ENCODE data around the gene HDAC4. TPM values are rescaled to one million over a fixed set of nuclear protein-coding genes. Genes with fewer than 3 reads are reported as not detected.

The HDAC4 gene
- total and polyA plus RNA-seq, 4 donors = 2.9 to 37.2 (median 4.4) TPM

- TF ChIP-seq RAD21 (IDR thresholded peaks at IDR 0.05) = no peak
- TF ChIP-seq ZBTB33 (IDR thresholded peaks at IDR 0.05) = no peak
- TF ChIP-seq EGR1 (IDR thresholded peaks at IDR 0.05; ENCODE audit: low read depth in 2 of 2) = no peak
- no peak for TF ChIP-seq TAF1 (conservative IDR thresholded peaks at IDR 0.05)
- no peak for TF ChIP-seq HNF4G (IDR thresholded peaks at IDR 0.05)
- TF ChIP-seq SP1 (IDR thresholded peaks at IDR 0.05) = no peak
- TF ChIP-seq FOXA1 (IDR thresholded peaks at IDR 0.05) = no peak
- TF ChIP-seq FOXA2 (IDR thresholded peaks at IDR 0.05) = no peak
- TF ChIP-seq MAX (IDR thresholded peaks at IDR 0.05) = no peak
- TF ChIP-seq CTCF (IDR thresholded peaks at IDR 0.05; ENCODE audit: low read depth, low read length, missing input control) = no peak
- no peak for TF ChIP-seq RXRA (IDR thresholded peaks at IDR 0.05)
- no peak for TF ChIP-seq ATF3 (IDR thresholded peaks at IDR 0.05)
- no peak for TF ChIP-seq JUND (IDR thresholded peaks at IDR 0.05)
- TF ChIP-seq HNF4A (conservative IDR thresholded peaks at IDR 0.05) = no peak
- TF ChIP-seq REST (IDR thresholded peaks at IDR 0.05) = no peak
- no peak for TF ChIP-seq YY1 (IDR thresholded peaks at IDR 0.05)
- TF ChIP-seq GABPA (IDR thresholded peaks at IDR 0.05 in 1 of 2, conservative IDR thresholded peaks at IDR 0.05 in 1 of 2) = no peak
- TF ChIP-seq NR2F2 (IDR thresholded peaks at IDR 0.05) = no peak
- no peaks in the 10 kb centered on the region for H3K27me3 ChIP-seq (ENCODE audit: control insufficient read depth in 4 of 4, insufficient read depth in 4 of 4, low read length in 3 of 4)
- H3K9me3 ChIP-seq (ENCODE audit: control insufficient read depth in 4 of 4, low read length in 3 of 4) = no peaks in the 10 kb centered on the region
- H3K27ac ChIP-seq (ENCODE audit: low read depth in 1 of 2, low read length in 2 of 2) = no peak overlapping the region
- no peaks in the 10 kb centered on the region for H3K4me1 ChIP-seq (ENCODE audit: control insufficient read depth in 4 of 4, insufficient read depth in 4 of 4, low read length in 3 of 4)
- no peak for DNase-seq (ENCODE audit: low spot score)
- peaks cover 6 to 53% (median 13%) of the 10 kb centered on the region in 4 donors for H3K36me3 ChIP-seq (ENCODE audit: control insufficient read depth in 4 of 4, insufficient read depth in 3 of 4, low read depth in 1 of 4, low read length in 3 of 4)
- 96% methylated on average over 12 of the region's 12 CpGs for WGBS
- H3K9ac ChIP-seq (ENCODE audit: low read depth in 1 of 2, low read length in 2 of 2) = no peak overlapping the region
- H3K4me3 ChIP-seq (ENCODE audit: low read depth in 1 of 3, low read length in 3 of 3) = no peak overlapping the region
Observed at GRCh38 chr2:239073270-239073669, 327.6 kb downstream of the HDAC4 start.
